Transverse colon (tissue), 4 donors: ENCODE data around the gene PDGFD.

Experiments used
- CTCF ChIP-seq, 5 experiments: fragments of 200-600 bp in 3 of 5; fragments of 450-650 bp in 2 of 5; sonication (generic) in 3 of 5; IDR thresholded peaks; 1 replicate in 2 of 5; 2 replicates in 3 of 5; pipeline ENCODE4 v1.5.1; 2016 to 2017; ENCODE audit warnings: antibody characterized with exemption in 5 of 5, inconsistent platforms in 3 of 5, mild to moderate bottlenecking in 2 of 5, moderate library complexity in 1 of 5
- EP300 ChIP-seq: sonication (generic); formaldehyde crosslinking; IDR thresholded peaks from one replicate; pipeline ENCODE4 v1.6.1; 2017; ENCODE audit warnings: antibody characterized with exemption, low read depth
- POLR2A ChIP-seq: fragments of 450-650 bp; IDR thresholded peaks from one replicate; pipeline ENCODE4 v1.6.1; 2016; ENCODE audit warnings: antibody characterized with exemption, mild to moderate bottlenecking, moderate library complexity
- POLR2AphosphoS5 ChIP-seq, 3 donors: sonication (generic); formaldehyde crosslinking; IDR thresholded peaks; one replicate each; pipeline ENCODE4 v1.6.1; 2016; ENCODE audit warnings: antibody characterized with exemption in 3 of 3

GRCh38 chr11:104011044-104011443, 152.9 kb downstream of the PDGFD start:
- TF ChIP-seq CTCF (IDR thresholded peaks at IDR 0.05): no peak
- no peak for TF ChIP-seq POLR2AphosphoS5 (IDR thresholded peaks at IDR 0.05)
- TF ChIP-seq POLR2A: no peak
- no peak for TF ChIP-seq EP300
